ENCODE results near the gene MYH16. TPM values are rescaled to one million over a fixed set of nuclear protein-coding genes. Genes with fewer than 3 reads are reported as not detected.

Gene MYH16
- total and polyA plus RNA-seq, 2 donors = 0.05 to 0.09 TPM

DNA sequence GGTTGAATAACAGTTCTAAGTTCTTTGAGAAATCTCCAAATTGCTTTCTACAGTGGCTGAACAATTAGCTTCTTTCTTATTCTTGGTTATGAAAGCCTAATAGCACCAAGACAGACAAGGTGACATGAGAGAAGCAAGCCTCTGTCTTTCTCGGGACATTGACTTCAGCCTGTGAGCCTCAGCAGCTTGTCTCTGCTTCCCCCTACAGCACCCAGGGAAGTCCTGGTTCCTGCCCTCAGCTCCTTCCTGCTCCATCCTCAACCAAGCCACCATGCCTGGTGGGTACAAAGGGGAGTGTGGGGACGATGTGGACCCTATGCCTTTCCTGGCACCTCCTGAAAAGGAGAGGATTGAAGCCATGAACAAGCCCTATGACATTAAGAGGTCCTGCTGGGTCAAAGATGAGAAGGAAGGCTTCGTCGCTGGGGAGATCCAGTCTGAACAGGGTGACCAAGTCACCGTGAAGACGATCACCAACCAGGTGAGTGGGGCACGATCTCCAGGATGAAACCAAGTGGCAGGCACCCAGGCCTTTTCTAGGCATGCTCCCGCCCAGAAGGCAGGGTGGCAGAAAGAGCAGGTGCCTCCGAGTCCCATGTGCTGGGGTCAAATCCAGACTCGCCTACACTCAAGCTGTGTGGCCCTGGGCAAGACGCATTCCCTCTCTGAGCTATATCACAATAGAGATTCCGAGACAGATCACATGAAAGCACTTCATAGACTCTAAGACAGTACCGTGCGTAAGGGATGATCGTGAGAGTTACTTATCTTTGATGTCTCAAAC lies 33.9 kb upstream of the MYH16 start:
- Histone ChIP-seq H3K9me3 (ENCODE audit: control insufficient read depth in 2 of 2, insufficient read depth in 1 of 2, low read length in 1 of 2) (no peaks in the 10 kb centered on the region), H3K36me3 (ENCODE audit: control insufficient read depth in 2 of 2, insufficient read depth in 2 of 2, low read length in 1 of 2) (no peaks in the 10 kb centered on the region), H3K27ac (ENCODE audit: low read depth in 1 of 2, low read length in 1 of 2) (no peak overlapping the region), H3K4me3 (ENCODE audit: low read length in 2 of 2) (no peak overlapping the region), H3K27me3 (ENCODE audit: control insufficient read depth in 2 of 2, insufficient read depth in 1 of 2, low read length in 1 of 2) (no peaks in the 10 kb centered on the region), H3K4me1 (ENCODE audit: control insufficient read depth in 2 of 2, insufficient read depth in 2 of 2, low read length in 2 of 2) (no peaks in the 10 kb centered on the region)
- 88% methylated on average over 15 of the region's 15 CpGs for WGBS
- DNase-seq (ENCODE audit: low read depth in 6 of 9, low spot score in 9 of 9) = no peak

- H3K27me3 ChIP-seq (ENCODE audit: control insufficient read depth in 2 of 2, insufficient read depth in 1 of 2, low read length in 1 of 2) = no peaks in the 10 kb centered on the region
- 91% methylated on average over 4 of the region's 4 CpGs for WGBS
- DNase-seq (ENCODE audit: low read depth in 6 of 9, low spot score in 9 of 9) = no peak
Measured at GRCh38 chr7:99242682-99243081, 30.0 kb upstream of the MYH16 start.

DNA sequence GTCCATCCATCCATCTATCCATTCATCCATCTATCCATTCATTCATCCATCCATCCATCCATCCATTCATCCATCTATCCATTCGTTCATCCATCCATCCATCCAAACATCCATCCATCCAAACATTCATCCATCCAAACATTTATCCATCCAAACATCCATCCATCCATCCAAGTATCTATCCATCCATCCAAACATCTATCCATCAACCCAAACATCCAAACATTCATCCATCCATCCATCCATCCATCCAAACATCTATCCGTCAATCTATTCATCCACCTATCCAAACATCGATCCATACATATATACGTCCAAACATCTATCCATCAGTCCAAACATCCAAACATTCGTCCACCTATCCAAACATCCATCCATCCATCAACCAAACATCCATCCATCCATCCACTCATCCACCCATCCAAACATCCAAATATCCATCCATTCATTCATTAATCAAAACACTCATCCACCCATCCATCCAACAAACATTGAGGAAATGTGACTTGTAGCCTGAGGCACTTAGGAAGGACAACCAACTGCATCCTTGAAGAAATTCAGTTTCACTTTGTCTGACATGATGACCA lies 28.8 kb upstream of the MYH16 start:
- no peak for DNase-seq (ENCODE audit: low read depth in 6 of 9, low spot score in 9 of 9)
- Histone ChIP-seq H3K27me3 (ENCODE audit: control insufficient read depth in 2 of 2, insufficient read depth in 1 of 2, low read length in 1 of 2) (no peaks in the 10 kb centered on the region), H3K4me3 (ENCODE audit: low read length in 2 of 2) (no peak overlapping the region), H3K9me3 (ENCODE audit: control insufficient read depth in 2 of 2, insufficient read depth in 1 of 2, low read length in 1 of 2) (no peaks in the 10 kb centered on the region), H3K27ac (ENCODE audit: low read depth in 1 of 2, low read length in 1 of 2) (no peak overlapping the region), H3K36me3 (ENCODE audit: control insufficient read depth in 2 of 2, insufficient read depth in 2 of 2, low read length in 1 of 2) (no peaks in the 10 kb centered on the region), H3K4me1 (ENCODE audit: control insufficient read depth in 2 of 2, insufficient read depth in 2 of 2, low read length in 2 of 2) (no peaks in the 10 kb centered on the region)
- 93% methylated on average over 5 of the region's 5 CpGs for WGBS

More at GRCh38 chr7:99242682-99243081, 30.0 kb upstream of the MYH16 start:
- no peak overlapping the region for H3K27ac ChIP-seq (ENCODE audit: low read depth in 1 of 2, low read length in 1 of 2)
- no peak overlapping the region for H3K4me3 ChIP-seq (ENCODE audit: low read length in 2 of 2)
- H3K36me3 ChIP-seq (ENCODE audit: control insufficient read depth in 2 of 2, insufficient read depth in 2 of 2, low read length in 1 of 2) = no peaks in the 10 kb centered on the region
- no peaks in the 10 kb centered on the region for H3K4me1 ChIP-seq (ENCODE audit: control insufficient read depth in 2 of 2, insufficient read depth in 2 of 2, low read length in 2 of 2)
- no peaks in the 10 kb centered on the region for H3K9me3 ChIP-seq (ENCODE audit: control insufficient read depth in 2 of 2, insufficient read depth in 1 of 2, low read length in 1 of 2)

GRCh38 chr7:99244939-99245338 lies 27.7 kb upstream of the MYH16 start:
- 81% methylated on average over 3 of the region's 3 CpGs for WGBS
- DNase-seq (ENCODE audit: low read depth in 6 of 9, low spot score in 9 of 9) = no peak
- H3K36me3 ChIP-seq (ENCODE audit: control insufficient read depth in 2 of 2, insufficient read depth in 2 of 2, low read length in 1 of 2) = no peaks in the 10 kb centered on the region
- H3K4me3 ChIP-seq (ENCODE audit: low read length in 2 of 2) = no peak overlapping the region
- H3K27ac ChIP-seq (ENCODE audit: low read depth in 1 of 2, low read length in 1 of 2) = no peak overlapping the region
- no peaks in the 10 kb centered on the region for H3K27me3 ChIP-seq (ENCODE audit: control insufficient read depth in 2 of 2, insufficient read depth in 1 of 2, low read length in 1 of 2)
- no peaks in the 10 kb centered on the region for H3K9me3 ChIP-seq (ENCODE audit: control insufficient read depth in 2 of 2, insufficient read depth in 1 of 2, low read length in 1 of 2)
- H3K4me1 ChIP-seq (ENCODE audit: control insufficient read depth in 2 of 2, insufficient read depth in 2 of 2, low read length in 2 of 2) = no peaks in the 10 kb centered on the region

- H3K9me3 ChIP-seq (ENCODE audit: control insufficient read depth in 2 of 2, insufficient read depth in 1 of 2, low read length in 1 of 2) = no peaks in the 10 kb centered on the region
- H3K36me3 ChIP-seq (ENCODE audit: control insufficient read depth in 2 of 2, insufficient read depth in 2 of 2, low read length in 1 of 2) = no peaks in the 10 kb centered on the region
- no peak for DNase-seq (ENCODE audit: low read depth in 6 of 9, low spot score in 9 of 9)
- no peak overlapping the region for H3K4me3 ChIP-seq (ENCODE audit: low read length in 2 of 2)
- 82% methylated on average over 10 of the region's 10 CpGs for WGBS
- peaks cover 0 to 5% of the 10 kb centered on the region in 2 donors for H3K27me3 ChIP-seq (ENCODE audit: control insufficient read depth in 2 of 2, insufficient read depth in 1 of 2, low read length in 1 of 2)
- no peak overlapping the region for H3K27ac ChIP-seq (ENCODE audit: low read depth in 1 of 2, low read length in 1 of 2)
- H3K4me1 ChIP-seq (ENCODE audit: control insufficient read depth in 2 of 2, insufficient read depth in 2 of 2, low read length in 2 of 2) = no peaks in the 10 kb centered on the region
Measured at GRCh38 chr7:99248391-99249095, 24.1 kb upstream of the MYH16 start.

DNA sequence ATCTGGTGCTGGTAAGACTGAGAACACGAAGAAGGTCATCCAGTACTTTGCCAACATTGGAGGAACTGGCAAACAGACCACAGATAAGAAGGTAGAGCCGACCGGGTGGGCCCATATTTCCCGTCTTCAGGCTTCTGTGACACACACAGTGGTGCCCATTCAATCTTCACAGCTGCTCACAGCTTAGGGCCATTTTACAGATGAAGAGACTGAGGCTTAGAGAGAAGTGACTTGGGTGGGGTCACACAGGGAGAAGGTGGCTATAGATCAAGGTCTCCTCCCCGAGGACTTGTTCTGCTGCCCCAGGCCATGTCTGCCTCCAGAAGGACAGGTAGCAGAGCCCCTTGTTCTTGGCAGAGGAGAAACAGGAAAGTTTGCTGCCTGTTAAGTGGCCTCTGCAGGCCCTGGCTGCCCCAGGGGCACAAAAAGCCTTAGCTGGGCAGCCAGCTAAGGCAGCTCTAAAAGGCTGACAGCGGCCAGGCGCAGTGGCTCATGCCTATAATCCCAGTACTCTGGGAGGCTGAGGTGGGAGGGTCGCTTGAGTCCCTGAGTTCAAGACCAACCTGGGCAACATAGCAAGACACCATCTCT lies 22.6 kb upstream of the MYH16 start:
- DNase-seq (ENCODE audit: low read depth in 6 of 9, low spot score in 9 of 9) = no peak
- Histone ChIP-seq H3K4me3 (ENCODE audit: low read length in 2 of 2) (no peak overlapping the region), H3K4me1 (ENCODE audit: control insufficient read depth in 2 of 2, insufficient read depth in 2 of 2, low read length in 2 of 2) (no peaks in the 10 kb centered on the region), H3K9me3 (ENCODE audit: control insufficient read depth in 2 of 2, insufficient read depth in 1 of 2, low read length in 1 of 2) (no peaks in the 10 kb centered on the region), H3K36me3 (ENCODE audit: control insufficient read depth in 2 of 2, insufficient read depth in 2 of 2, low read length in 1 of 2) (no peaks in the 10 kb centered on the region), H3K27me3 (ENCODE audit: control insufficient read depth in 2 of 2, insufficient read depth in 1 of 2, low read length in 1 of 2) (peaks cover 0 to 5% of the 10 kb centered on the region in 2 donors), H3K27ac (ENCODE audit: low read depth in 1 of 2, low read length in 1 of 2) (no peak overlapping the region)
- WGBS = 93% methylated on average over 8 of the region's 8 CpGs

DNA sequence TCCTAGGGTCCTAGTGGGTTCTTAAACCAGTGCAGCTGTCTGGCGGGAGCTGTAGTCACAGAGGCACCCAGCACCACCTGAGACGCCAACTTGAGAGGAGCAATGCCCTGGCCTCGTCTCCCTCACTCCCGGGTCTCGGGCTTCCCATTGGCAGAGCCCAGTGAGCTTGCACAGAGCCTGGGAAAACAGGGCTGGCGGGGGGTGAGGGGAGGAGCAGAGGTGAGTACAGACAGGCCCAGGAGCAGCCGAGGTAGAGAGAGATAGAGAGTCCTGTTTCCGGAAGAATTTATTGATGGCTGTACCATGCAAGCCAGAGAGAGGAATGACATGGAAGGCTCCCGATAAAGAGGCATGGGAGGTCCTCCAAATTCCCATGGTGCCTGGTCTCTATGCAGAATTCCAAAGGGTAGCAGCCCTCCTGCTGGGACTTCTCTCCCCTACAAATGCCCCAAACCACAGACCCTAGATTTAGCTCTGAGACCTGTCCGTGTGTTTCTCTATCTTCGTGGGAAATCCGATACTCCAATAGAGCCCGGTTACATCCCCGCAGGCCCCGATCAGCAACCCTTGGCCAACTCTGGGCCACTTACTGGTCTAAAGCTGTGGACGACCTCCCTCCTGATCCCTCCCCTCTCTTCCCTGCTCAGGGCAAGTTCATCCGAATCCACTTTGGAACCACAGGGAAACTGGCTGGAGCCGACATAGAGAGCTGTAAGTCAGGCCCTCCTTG lies 20.3 kb upstream of the MYH16 start:
- Histone ChIP-seq H3K27me3 (ENCODE audit: control insufficient read depth in 2 of 2, insufficient read depth in 1 of 2, low read length in 1 of 2) (peaks cover 0 to 7% of the 10 kb centered on the region in 2 donors), H3K4me3 (ENCODE audit: low read length in 2 of 2) (no peak overlapping the region), H3K36me3 (ENCODE audit: control insufficient read depth in 2 of 2, insufficient read depth in 2 of 2, low read length in 1 of 2) (no peaks in the 10 kb centered on the region), H3K9me3 (ENCODE audit: control insufficient read depth in 2 of 2, insufficient read depth in 1 of 2, low read length in 1 of 2) (no peaks in the 10 kb centered on the region), H3K27ac (ENCODE audit: low read depth in 1 of 2, low read length in 1 of 2) (no peak overlapping the region), H3K4me1 (ENCODE audit: control insufficient read depth in 2 of 2, insufficient read depth in 2 of 2, low read length in 2 of 2) (no peaks in the 10 kb centered on the region)
- WGBS = 82% methylated on average over 18 of the region's 18 CpGs
- no peak for DNase-seq (ENCODE audit: low read depth in 6 of 9, low spot score in 9 of 9)

DNA sequence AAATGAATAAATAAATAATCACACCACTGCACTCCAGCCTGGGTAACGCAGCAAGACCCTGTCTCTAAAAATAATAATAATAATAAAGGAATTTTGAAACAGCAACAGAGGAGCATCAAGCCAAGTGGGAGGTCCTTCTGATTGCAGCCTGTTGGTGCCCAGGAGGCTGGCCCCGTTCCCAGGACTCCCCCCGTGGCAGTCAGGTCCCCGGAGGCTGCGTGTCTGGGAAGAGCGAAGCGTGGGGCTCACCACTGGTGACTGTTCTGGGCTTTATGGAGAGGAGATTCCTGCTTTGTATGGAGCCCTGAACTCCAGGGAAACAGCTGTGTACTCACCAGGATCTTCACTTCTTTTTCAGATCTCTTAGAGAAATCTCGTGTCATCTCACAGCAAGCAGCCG lies 19.3 kb upstream of the MYH16 start:
- DNase-seq (ENCODE audit: low read depth in 6 of 9, low spot score in 9 of 9) = no peak
- 87% methylated on average over 9 of the region's 9 CpGs for WGBS
- Histone ChIP-seq H3K4me1 (ENCODE audit: control insufficient read depth in 2 of 2, insufficient read depth in 2 of 2, low read length in 2 of 2) (no peaks in the 10 kb centered on the region), H3K4me3 (ENCODE audit: low read length in 2 of 2) (no peak overlapping the region), H3K36me3 (ENCODE audit: control insufficient read depth in 2 of 2, insufficient read depth in 2 of 2, low read length in 1 of 2) (no peaks in the 10 kb centered on the region), H3K27me3 (ENCODE audit: control insufficient read depth in 2 of 2, insufficient read depth in 1 of 2, low read length in 1 of 2) (peaks cover 0 to 7% of the 10 kb centered on the region in 2 donors), H3K27ac (ENCODE audit: low read depth in 1 of 2, low read length in 1 of 2) (no peak overlapping the region), H3K9me3 (ENCODE audit: control insufficient read depth in 2 of 2, insufficient read depth in 1 of 2, low read length in 1 of 2) (no peaks in the 10 kb centered on the region)

Measured in thymus (tissue), 11 donors.